Activated T-helper 1 cell treated with anti-CD3 and anti-CD28 coated beads, Interleukin-12 subunit alpha, Interleukin-12 subunit beta, Interleukin-2, Interleukin-4 antibody, amounts not matched to agents 30 ng/mL and 10 ng/mL and 1 ng/mL, durations not matched to agents 14 hours and 24 hours and 36 hours (primary cell): ENCODE results near the gene PPP1R9B. TPM values are rescaled to one million over a fixed set of nuclear protein-coding genes. Genes with fewer than 3 reads are reported as not detected.

Source experiments
- DNase-seq: peaks from one replicate; pipeline ENCODE4 v3.0.0; 2021; ENCODE audit warnings: low spot score
- H3K27ac Mint-ChIP-seq: one replicate; pipeline ENCODE4 v1.8.0; 2021; ENCODE audit warnings: mild to moderate bottlenecking, mixed read lengths
- H3K27me3 Mint-ChIP-seq: one replicate; pipeline ENCODE4 v1.8.0; 2022; ENCODE audit warnings: mild to moderate bottlenecking, moderate library complexity, mixed read lengths; ENCODE audit not compliant: insufficient read depth
- H3K36me3 Mint-ChIP-seq: one replicate; pipeline ENCODE4 v1.8.0; 2021; ENCODE audit warnings: low read depth, mixed read lengths
- H3K4me1 Mint-ChIP-seq: one replicate; pipeline ENCODE4 v1.8.0; 2021; ENCODE audit warnings: low read depth, mixed read lengths
- H3K4me3 Mint-ChIP-seq: one replicate; pipeline ENCODE4 v1.8.0; 2021; ENCODE audit warnings: mild to moderate bottlenecking, moderate library complexity, mixed read lengths
- H3K9me3 Mint-ChIP-seq: one replicate; pipeline ENCODE4 v1.8.0; 2021; ENCODE audit warnings: mixed read lengths
- intact Hi-C: fragments of 100-400 bp; cut with micrococcal nuclease; formaldehyde crosslinking; loops from one replicate; pipeline ENCODE4 v1.15.1; 2024
- total RNA-seq: library from RNA; stranded (reverse); gene quantifications from 2 replicates; pipeline ENCODE4 v1.2.3, GENCODE V29; 2022

Gene PPP1R9B
- total RNA-seq, 1 donor from 2014 or later = 97.1 TPM

GRCh38 chr17:50191359-50192143 lies 41.1 kb upstream of the PPP1R9B start:
- no peaks in the 10 kb centered on the region for H3K36me3 Mint-ChIP-seq
- no peak overlapping the region for H3K27ac Mint-ChIP-seq
- H3K9me3 Mint-ChIP-seq = no peaks in the 10 kb centered on the region
- intact Hi-C loops = no loop called here
- DNase-seq = no peak
- no peaks in the 10 kb centered on the region for H3K4me1 Mint-ChIP-seq
- H3K27me3 Mint-ChIP-seq = peaks cover 6% of the 10 kb centered on the region
- no peak overlapping the region for H3K4me3 Mint-ChIP-seq

- H3K4me3 Mint-ChIP-seq = no peak overlapping the region
- H3K4me1 Mint-ChIP-seq = no peaks in the 10 kb centered on the region
- DNase-seq = no peak
- H3K27ac Mint-ChIP-seq = no peak overlapping the region
- H3K36me3 Mint-ChIP-seq = no peaks in the 10 kb centered on the region
- H3K27me3 Mint-ChIP-seq = peaks cover 2% of the 10 kb centered on the region
- intact Hi-C loops = no loop called here
- H3K9me3 Mint-ChIP-seq = no peaks in the 10 kb centered on the region
Observed at GRCh38 chr17:50190603-50191358, 40.3 kb upstream of the PPP1R9B start.

DNA sequence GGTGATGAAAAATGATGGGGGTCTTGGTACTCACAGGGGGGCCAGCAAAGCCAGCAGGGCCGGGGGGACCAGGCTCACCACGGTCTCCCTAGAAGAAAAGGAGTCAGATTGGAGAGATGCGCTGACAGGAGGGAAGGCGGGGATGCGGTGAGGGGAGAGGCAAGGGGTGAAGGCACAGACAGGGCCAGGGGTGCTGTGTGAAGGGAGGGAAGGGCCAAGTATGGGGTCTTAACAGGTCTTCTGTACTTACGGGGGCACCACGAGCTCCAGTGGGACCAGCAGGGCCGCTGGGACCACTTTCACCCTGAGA lies 39.8 kb upstream of the PPP1R9B start:
- Mint-ChIP-seq H3K4me3 (no peak overlapping the region), H3K27ac (no peak overlapping the region), H3K36me3 (no peaks in the 10 kb centered on the region), H3K9me3 (no peaks in the 10 kb centered on the region), H3K4me1 (no peaks in the 10 kb centered on the region), H3K27me3 (peaks cover 2% of the 10 kb centered on the region)
- intact Hi-C loops = no loop called here
- no peak for DNase-seq

- H3K27me3 Mint-ChIP-seq = peaks cover 2% of the 10 kb centered on the region
- H3K4me1 Mint-ChIP-seq = no peaks in the 10 kb centered on the region
- DNase-seq = no peak
- H3K27ac Mint-ChIP-seq = no peak overlapping the region
- H3K9me3 Mint-ChIP-seq = no peaks in the 10 kb centered on the region
- no peaks in the 10 kb centered on the region for H3K36me3 Mint-ChIP-seq
- no peak overlapping the region for H3K4me3 Mint-ChIP-seq
- intact Hi-C loops = no loop called here
Observed at GRCh38 chr17:50189550-50190292, 39.2 kb upstream of the PPP1R9B start.

- peaks cover 3% of the 10 kb centered on the region for H3K4me1 Mint-ChIP-seq
- H3K27ac Mint-ChIP-seq = no peak overlapping the region
- peaks cover 2% of the 10 kb centered on the region for H3K27me3 Mint-ChIP-seq
- DNase-seq = no peak
- no peaks in the 10 kb centered on the region for H3K9me3 Mint-ChIP-seq
- H3K4me3 Mint-ChIP-seq = no peak overlapping the region
- intact Hi-C loops = no loop called here
- H3K36me3 Mint-ChIP-seq = no peaks in the 10 kb centered on the region
Observed at GRCh38 chr17:50188921-50189549, 38.6 kb upstream of the PPP1R9B start.

DNA sequence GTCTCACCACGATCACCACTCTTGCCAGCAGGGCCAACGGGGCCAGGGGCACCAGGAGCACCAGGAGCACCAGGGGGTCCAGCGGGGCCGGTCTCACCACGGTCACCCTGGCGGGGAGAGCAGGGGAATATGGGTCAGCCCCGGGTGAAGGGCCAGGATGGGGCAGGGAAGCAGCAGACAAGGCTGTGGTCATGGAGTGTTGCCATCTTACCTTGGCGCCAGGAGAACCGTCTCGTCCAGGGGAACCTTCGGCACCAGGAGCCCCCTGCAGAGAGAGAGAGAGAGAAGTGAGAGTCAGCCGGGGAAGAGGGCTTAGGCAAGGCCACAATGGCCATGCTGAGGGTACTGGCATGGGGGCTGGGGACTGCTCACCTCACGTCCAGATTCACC lies 38.0 kb upstream of the PPP1R9B start:
- H3K4me1 Mint-ChIP-seq = peaks cover 8% of the 10 kb centered on the region
- no peak overlapping the region for H3K4me3 Mint-ChIP-seq
- intact Hi-C loops = no loop called here
- no peaks in the 10 kb centered on the region for H3K9me3 Mint-ChIP-seq
- peaks cover 2% of the 10 kb centered on the region for H3K27me3 Mint-ChIP-seq
- H3K36me3 Mint-ChIP-seq = no peaks in the 10 kb centered on the region
- DNase-seq = no peak
- H3K27ac Mint-ChIP-seq = no peak overlapping the region

GRCh38 chr17:50187751-50188530 lies 37.5 kb upstream of the PPP1R9B start:
- Mint-ChIP-seq H3K27ac (no peak overlapping the region), H3K27me3 (peaks cover 2% of the 10 kb centered on the region), H3K36me3 (no peaks in the 10 kb centered on the region), H3K4me1 (peaks cover 13% of the 10 kb centered on the region), H3K4me3 (no peak overlapping the region), H3K9me3 (no peaks in the 10 kb centered on the region)
- DNase-seq = no peak
- intact Hi-C loops = no loop called here

DNA sequence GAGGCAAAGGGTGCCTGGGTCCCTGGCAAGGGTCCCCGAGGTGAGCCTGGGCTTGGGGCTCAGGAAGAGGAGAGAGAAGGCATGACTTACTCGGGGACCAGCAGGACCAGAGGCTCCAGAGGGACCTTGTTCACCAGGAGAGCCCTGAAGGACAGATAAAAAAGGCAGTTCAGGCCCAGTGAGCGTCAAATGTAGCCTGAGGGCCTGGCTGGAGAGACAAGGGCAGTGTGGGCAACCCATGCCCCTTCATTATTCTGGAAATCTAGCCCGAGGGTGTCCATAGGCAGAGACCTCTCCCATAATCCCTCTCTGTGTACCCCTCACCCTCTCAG lies 36.9 kb upstream of the PPP1R9B start:
- no peak for DNase-seq
- Mint-ChIP-seq H3K27me3 (peaks cover 3% of the 10 kb centered on the region), H3K4me3 (no peak overlapping the region), H3K9me3 (no peaks in the 10 kb centered on the region), H3K4me1 (peaks cover 18% of the 10 kb centered on the region), H3K27ac (no peak overlapping the region), H3K36me3 (no peaks in the 10 kb centered on the region)
- intact Hi-C loops = no loop called here

GRCh38 chr17:50186661-50187393 lies 36.4 kb upstream of the PPP1R9B start:
- peaks cover 21% of the 10 kb centered on the region for H3K4me1 Mint-ChIP-seq
- H3K27me3 Mint-ChIP-seq = peaks cover 3% of the 10 kb centered on the region
- no peak overlapping the region for H3K27ac Mint-ChIP-seq
- H3K36me3 Mint-ChIP-seq = no peaks in the 10 kb centered on the region
- H3K9me3 Mint-ChIP-seq = no peaks in the 10 kb centered on the region
- DNase-seq = no peak
- no peak overlapping the region for H3K4me3 Mint-ChIP-seq
- intact Hi-C loops = no loop called here

GRCh38 chr17:50185631-50186471 lies 35.4 kb upstream of the PPP1R9B start:
- Mint-ChIP-seq H3K36me3 (no peaks in the 10 kb centered on the region), H3K4me1 (peaks cover 24% of the 10 kb centered on the region), H3K27me3 (peaks cover 3% of the 10 kb centered on the region), H3K9me3 (no peaks in the 10 kb centered on the region), H3K4me3 (no peak overlapping the region), H3K27ac (no peak overlapping the region)
- intact Hi-C loops = no loop called here
- DNase-seq = no peak

DNA sequence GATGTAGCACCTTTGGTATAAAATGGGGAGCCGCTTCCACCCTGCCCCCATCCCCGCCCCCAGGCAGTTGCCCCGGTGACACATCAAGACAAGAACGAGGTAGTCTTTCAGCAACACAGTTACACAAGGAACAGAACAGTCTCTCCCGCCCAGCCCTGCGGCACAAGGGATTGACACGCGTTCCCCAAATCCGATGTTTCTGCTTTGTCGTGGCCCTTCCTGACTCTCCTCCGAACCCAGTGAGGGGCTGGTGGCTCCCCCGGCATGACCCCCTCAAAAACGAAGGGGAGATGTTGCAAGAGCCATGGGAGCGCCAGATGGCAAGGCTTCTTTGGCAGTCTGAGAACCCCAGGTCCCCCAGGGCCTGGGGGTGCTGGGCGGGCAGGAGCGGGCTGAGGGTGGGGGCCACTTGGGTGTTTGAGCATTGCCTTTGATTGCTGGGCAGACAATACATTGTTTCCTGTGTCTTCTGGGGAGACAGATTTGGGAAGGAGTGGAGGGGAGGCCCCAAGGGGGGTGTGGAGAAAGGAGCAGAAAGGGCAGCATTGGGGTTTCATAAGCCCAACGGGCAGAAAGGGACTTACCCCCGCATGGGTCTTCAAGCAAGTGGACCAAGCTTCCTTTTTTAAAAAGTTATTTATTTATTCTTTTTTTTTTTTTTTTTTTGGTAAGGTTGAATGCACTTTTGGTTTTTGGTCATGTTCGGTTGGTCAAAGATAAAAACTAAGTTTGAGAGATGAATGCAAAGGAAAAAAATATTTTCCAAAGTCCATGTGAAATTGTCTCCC lies 34.3 kb upstream of the PPP1R9B start:
- H3K27ac Mint-ChIP-seq = no peak overlapping the region
- H3K9me3 Mint-ChIP-seq = no peaks in the 10 kb centered on the region
- no peak for DNase-seq
- H3K4me3 Mint-ChIP-seq = no peak overlapping the region
- H3K27me3 Mint-ChIP-seq = peaks cover 7% of the 10 kb centered on the region
- intact Hi-C loops = no loop called here
- H3K4me1 Mint-ChIP-seq = peaks cover 24% of the 10 kb centered on the region
- H3K36me3 Mint-ChIP-seq = no peaks in the 10 kb centered on the region
